ENCODE results near the gene PTPRR. TPM values are rescaled to one million over a fixed set of nuclear protein-coding genes. Genes with fewer than 3 reads are reported as not detected.

The PTPRR gene, protein sequence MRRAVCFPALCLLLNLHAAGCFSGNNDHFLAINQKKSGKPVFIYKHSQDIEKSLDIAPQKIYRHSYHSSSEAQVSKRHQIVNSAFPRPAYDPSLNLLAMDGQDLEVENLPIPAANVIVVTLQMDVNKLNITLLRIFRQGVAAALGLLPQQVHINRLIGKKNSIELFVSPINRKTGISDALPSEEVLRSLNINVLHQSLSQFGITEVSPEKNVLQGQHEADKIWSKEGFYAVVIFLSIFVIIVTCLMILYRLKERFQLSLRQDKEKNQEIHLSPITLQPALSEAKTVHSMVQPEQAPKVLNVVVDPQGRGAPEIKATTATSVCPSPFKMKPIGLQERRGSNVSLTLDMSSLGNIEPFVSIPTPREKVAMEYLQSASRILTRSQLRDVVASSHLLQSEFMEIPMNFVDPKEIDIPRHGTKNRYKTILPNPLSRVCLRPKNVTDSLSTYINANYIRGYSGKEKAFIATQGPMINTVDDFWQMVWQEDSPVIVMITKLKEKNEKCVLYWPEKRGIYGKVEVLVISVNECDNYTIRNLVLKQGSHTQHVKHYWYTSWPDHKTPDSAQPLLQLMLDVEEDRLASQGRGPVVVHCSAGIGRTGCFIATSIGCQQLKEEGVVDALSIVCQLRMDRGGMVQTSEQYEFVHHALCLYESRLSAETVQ
- 0.20 to 0.41 TPM (median 0.27 TPM) in 5 replicates for total RNA-seq (2022; extraction: Qiagen RNA extraction)

DNA sequence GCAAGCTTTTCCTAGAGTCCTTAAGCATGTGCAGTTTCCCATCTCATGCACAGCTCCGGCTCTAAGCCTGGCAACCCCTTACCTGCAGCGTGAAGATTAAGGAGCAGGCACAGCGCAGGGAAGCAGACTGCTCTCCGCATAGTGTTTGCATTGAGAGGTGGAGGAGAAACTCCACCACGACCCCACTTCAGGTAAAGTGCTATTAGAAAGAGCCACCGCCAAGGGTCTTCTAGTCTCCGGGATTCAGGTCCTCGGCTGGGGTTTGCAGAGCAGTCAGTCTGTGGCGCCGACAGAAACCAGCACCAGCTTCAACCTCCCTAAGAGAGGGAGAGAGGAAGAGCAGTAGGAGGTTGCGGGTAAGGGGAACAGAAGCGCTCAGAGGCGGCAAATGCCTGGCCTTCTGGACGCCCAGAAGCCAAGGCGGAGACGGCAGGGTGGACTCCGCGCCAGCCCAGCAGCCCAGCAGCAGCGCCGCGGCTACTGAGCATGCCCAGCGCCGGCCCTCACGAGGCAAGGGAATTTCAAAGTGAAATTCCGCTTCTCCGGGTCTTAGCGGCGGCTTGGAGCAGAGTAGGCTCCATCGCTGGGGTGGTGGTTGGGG lies at the start of gene PTPRR:
TSS of gene PTPRR (minus strand) at position 488 of the 601 bp plus-strand sequence. CDS start at position 140, 348 bp downstream.

DNA sequence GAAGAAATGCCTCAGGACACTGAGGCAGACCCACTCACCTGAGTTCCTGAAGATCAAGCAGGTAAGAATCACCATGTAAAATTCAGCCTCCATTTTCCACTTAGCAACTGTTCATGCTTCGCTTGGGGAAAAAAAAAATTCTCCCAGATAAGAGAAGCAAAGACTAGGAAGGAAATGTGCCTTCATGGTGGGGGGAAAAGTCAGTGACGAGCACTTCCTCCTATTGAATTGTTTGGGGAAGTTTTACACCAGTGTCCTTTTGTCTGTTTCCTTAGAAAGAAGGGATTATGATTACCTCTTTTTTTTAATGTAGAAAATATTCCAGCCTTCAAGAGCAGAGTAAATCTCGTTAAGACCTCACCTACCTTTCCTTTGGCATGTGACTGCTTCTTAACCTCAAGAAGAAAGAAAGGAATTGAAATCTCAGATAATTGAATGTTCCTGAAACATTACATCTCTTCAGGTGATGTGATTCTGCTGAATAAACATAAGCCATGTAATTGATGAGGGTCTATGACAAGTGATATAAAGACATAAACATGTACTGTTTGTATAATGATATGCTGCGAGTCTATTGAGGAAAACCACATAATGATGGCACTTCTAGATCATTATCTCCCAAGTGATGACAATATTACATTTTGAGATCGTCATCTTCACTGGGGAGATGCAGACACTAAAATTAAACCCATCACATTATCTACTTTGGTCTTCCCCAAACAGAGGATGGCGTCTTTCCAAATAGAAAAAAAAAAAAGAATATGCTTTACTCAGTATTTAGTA lies 283.0 kb downstream of the PTPRR start, which contains the start of gene PTPRB:
TSS of gene PTPRB (minus strand) at position 127 of the 783 bp plus-strand sequence. CDS start at position 93, 34 bp downstream.

Other genes starting within 250 kb of the PTPRR start
- 0.11 to 0.22 TPM (median 0.16 TPM) in 3 of 5 replicates, not detected in the others for gene TSPAN8, start 237.3 kb upstream of the PTPRR start, total RNA-seq (2022; extraction: Qiagen RNA extraction)

Data from A549 treated with dexamethasone at 1 μM for 4 hours (cell line).